T47D (cell line): ENCODE results near the gene EPPIN.
A peak's percentile ranks its signal among the peaks of the same experiment; 100 is the strongest.
"Not testable (repeated sequence)": the region's sequence is repeated elsewhere in the genome, so short reads cannot be mapped to it uniquely, and the experiment has no call there.

Experiments used
- DNase-seq, 2 experiments: peaks; one replicate each; pipeline versions ENCODE4 v3.0.0 to v3.0.0-alpha.2; 2011 to 2012; ENCODE audit warnings: low read depth in 1 of 2, low spot score in 1 of 2
- JUND ChIP-seq: IDR thresholded peaks from 2 replicates; pipeline ENCODE4 v1.6.1; 2012; ENCODE audit warnings: low read depth
- in situ Hi-C: cut with HindIII; loops from 2 replicates; pipeline ENCODE4 v1.10.0; 2016; ENCODE audit warnings: low sequenced_read_pairs, low pct_unique_long_range_greater_than_20kb

Gene EPPIN

GRCh38 chr20:45547206-45547770, at the start of gene EPPIN:
Gene EPPIN (minus strand): TSS chr20:45547401. CDS start chr20:45547357, 44 bp downstream.
- TF ChIP-seq JUND = no peak
- no peak for DNase-seq

GRCh38 chr20:45595235-45595634, 48.0 kb upstream of the EPPIN start:
- TF ChIP-seq JUND = no peak
- in situ Hi-C loops = no loop called here
- no peak for DNase-seq

More at GRCh38 chr20:45547206-45547770, at the start of gene EPPIN:
- in situ Hi-C loops = no loop called here

DNA sequence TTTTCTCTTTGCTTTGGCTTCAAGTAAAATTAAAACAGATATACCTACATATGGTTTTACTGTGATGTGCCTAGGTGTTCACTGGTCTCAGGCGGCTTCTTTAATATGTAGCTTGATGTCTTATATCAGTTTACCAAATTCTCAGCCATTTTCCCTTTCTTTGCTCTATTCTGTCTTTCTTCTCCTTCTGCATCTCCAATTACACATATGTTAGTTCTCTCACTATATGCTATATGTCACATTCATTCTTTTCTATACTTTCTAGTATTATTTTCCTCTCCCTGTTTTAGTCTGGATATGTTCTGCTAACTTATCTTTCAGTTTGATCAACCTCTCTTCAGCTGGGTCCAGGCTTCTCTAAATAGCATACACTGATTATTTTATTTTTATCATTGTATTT, 46.3 kb upstream of the EPPIN start:
- no peak for DNase-seq
- TF ChIP-seq JUND = no peak
- in situ Hi-C loops = no loop called here

- no peak for TF ChIP-seq JUND
- peak; percentile 33 to 88 for DNase-seq
- in situ Hi-C loops = no loop called here
These were observed 45.5 kb upstream of the EPPIN start for GRCh38 chr20:45592574-45593189.

- no peak for DNase-seq
- no peak for TF ChIP-seq JUND
- in situ Hi-C loops = no loop called here
These were observed 42.5 kb upstream of the EPPIN start for GRCh38 chr20:45589725-45590124.

- no peak for TF ChIP-seq JUND
- in situ Hi-C loops = no loop called here
- peak in 1 of 2 experiments; percentile 12 for DNase-seq
These were observed 41.6 kb upstream of the EPPIN start for GRCh38 chr20:45588800-45589199.

GRCh38 chr20:45585986-45586385, 38.8 kb upstream of the EPPIN start:
- in situ Hi-C loops, DNase-seq: not testable (repeated sequence)

DNA sequence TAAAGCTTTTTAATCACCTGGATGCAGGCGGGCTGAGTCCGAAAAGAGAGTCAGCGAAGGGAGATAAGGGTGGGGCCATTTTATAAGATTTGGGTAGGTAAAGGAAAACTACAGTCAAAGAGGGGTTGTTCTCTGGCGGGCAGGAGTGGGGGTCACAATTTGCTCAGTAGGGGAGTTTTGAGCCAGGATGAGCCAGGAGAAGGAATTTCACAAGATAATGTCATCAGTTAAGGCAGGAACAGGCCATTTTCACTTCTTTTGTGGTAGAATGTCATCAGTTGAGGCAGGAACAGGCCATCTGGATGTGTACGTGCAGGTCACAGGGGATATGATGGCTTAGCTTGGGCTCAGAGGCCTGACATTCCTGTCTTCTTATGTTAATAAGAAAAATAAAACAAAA, 37.1 kb upstream of the EPPIN start:
- in situ Hi-C loops, DNase-seq: not testable (repeated sequence)

GRCh38 chr20:45583502-45583901, 36.3 kb upstream of the EPPIN start:
- no peak for DNase-seq
- no peak for TF ChIP-seq JUND
- in situ Hi-C loops = no loop called here

- no peak for DNase-seq
- in situ Hi-C loops = no loop called here
- TF ChIP-seq JUND = no peak
These were observed 34.5 kb upstream of the EPPIN start for GRCh38 chr20:45581702-45582101.

GRCh38 chr20:45579184-45579583, 32.0 kb upstream of the EPPIN start, which contains the start of gene WFDC8:
Gene WFDC8 (minus strand): TSS chr20:45579284. CDS start chr20:45579247, 37 bp downstream.
- no peak for DNase-seq
- TF ChIP-seq JUND = no peak
- in situ Hi-C loops = no loop called here

DNA sequence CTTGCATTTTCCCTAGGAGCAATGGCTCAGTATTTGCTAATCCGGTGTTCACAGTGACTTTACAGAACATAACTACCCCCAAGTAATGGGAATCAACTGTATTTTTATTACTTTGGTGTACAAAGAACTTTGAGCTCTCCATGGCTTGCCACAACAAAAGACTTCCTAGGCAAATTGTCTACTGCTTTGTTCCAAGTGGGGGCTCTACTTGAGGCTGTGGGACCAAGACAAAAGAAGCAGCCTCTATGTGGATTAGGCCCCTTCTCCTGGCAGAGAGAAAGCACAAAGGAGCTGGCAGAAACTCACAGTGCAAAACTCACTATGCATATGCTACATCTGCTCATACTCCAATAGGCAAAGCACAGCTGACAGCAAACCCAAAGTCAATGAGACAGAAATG, 31.0 kb upstream of the EPPIN start:
- DNase-seq = no peak
- TF ChIP-seq JUND = no peak
- in situ Hi-C loops = no loop called here

DNA sequence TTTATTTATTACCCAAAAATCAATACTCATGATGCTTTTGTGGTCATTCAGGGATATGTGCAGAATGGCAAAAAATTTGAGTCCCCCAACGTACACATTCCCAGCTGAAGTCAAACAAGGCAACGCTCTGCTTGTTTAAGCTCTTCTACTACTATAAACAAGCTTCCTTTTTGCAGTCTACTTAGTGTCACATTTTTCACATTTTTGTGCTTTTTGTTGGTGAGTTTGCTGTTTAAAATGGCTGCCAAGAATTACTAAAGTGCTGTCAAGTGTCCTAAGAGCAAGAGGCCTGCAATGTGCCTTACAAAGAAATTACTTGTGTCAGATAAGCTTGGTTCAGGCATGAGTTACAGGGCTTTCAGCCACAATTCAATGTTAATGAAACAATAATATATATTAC, 29.8 kb upstream of the EPPIN start:
- DNase-seq = no peak
- TF ChIP-seq JUND = no peak
- in situ Hi-C loops = no loop called here

- in situ Hi-C loops = no loop called here
- no peak for TF ChIP-seq JUND
- DNase-seq = no peak
These were observed 28.7 kb upstream of the EPPIN start for GRCh38 chr20:45575931-45576330.

DNA sequence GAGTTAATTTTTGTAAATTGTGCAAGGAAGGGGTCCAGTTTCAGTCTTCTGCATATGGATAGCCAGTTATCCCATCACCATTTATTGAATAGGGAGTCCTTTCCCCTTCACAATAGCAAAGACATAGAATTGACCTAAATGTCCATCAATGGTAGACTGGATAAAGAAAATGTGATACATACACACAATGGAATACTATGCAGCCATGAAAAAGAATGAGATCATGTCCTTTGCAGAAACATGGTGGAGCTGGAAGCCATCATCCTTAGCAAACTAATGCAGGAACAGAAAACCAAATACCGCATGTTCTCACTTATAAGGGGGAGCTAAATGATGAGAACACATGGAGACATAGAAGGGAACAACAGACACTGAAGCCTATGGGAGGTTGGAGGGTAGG, 22.4 kb upstream of the EPPIN start:
- in situ Hi-C loops, DNase-seq: not testable (repeated sequence)
